Activated naive CD8-positive, alpha-beta T cell (primary cell): ENCODE results near the gene PDE9A.

ENCODE experiments used
- H3K27ac Mint-ChIP-seq: one replicate; pipeline ENCODE4 v1.8.0; 2021; ENCODE audit warnings: mixed read lengths
- H3K27me3 Mint-ChIP-seq: one replicate; pipeline ENCODE4 v1.8.0; 2021; ENCODE audit warnings: mixed read lengths
- H3K36me3 Mint-ChIP-seq: one replicate; pipeline ENCODE4 v1.8.0; 2021; ENCODE audit warnings: mixed read lengths
- H3K4me1 Mint-ChIP-seq: one replicate; pipeline ENCODE4 v1.8.0; 2021; ENCODE audit warnings: low read depth, mixed read lengths
- H3K4me3 Mint-ChIP-seq: one replicate; pipeline ENCODE4 v1.8.0; 2021; ENCODE audit warnings: mild to moderate bottlenecking, mixed read lengths
- H3K9me3 Mint-ChIP-seq: one replicate; pipeline ENCODE4 v1.8.0; 2021; ENCODE audit warnings: low read depth, mixed read lengths

PDE9A gene

GRCh38 chr21:42820616-42821465 is 167.4 kb downstream of the PDE9A start:
- Mint-ChIP-seq H3K27ac (no peak overlapping the region), H3K36me3 (no peaks in the 10 kb centered on the region), H3K27me3 (peaks cover 12% of the 10 kb centered on the region), H3K4me1 (peaks cover 6% of the 10 kb centered on the region), H3K4me3 (no peak overlapping the region), H3K9me3 (no peaks in the 10 kb centered on the region)
